Stimulated activated CD4-positive, alpha-beta T cell treated with anti-CD3 and anti-CD28 coated beads, Interleukin-15, amount 100 ng/mL, for 48 hours (primary cell): Measurements from ENCODE around the gene HSD17B8.
A peak's percentile ranks its signal among the peaks of the same experiment; 100 is the strongest.

ENCODE experiments used
- DNase-seq, 2 donors: peaks; one replicate each; pipeline ENCODE4 v3.0.0-alpha.2; 2020; ENCODE audit warnings: low read depth in 2 of 2

HSD17B8 gene

GRCh38 chr6:33191383-33192104 lies 12.9 kb upstream of the HSD17B8 start:
- no peak for DNase-seq

GRCh38 chr6:33192105-33192646 lies 12.3 kb upstream of the HSD17B8 start, which contains the start of gene COL11A2:
COL11A2 (minus strand) TSS chr6:33192467; CDS start chr6:33192240, 227 bp downstream.
- no peak for DNase-seq

GRCh38 chr6:33192671-33193602 lies 11.5 kb upstream of the HSD17B8 start:
- no peak for DNase-seq

- DNase-seq: no peak
Observed at GRCh38 chr6:33193619-33194018, 10.8 kb upstream of the HSD17B8 start.

GRCh38 chr6:33194431-33194979 lies 9.9 kb upstream of the HSD17B8 start:
- DNase-seq: no peak

GRCh38 chr6:33195304-33196165 lies 8.9 kb upstream of the HSD17B8 start:
- no peak for DNase-seq

- DNase-seq: no peak
Observed at GRCh38 chr6:33197431-33198048, 6.9 kb upstream of the HSD17B8 start.

GRCh38 chr6:33198159-33198852 lies 6.1 kb upstream of the HSD17B8 start:
- DNase-seq: no peak

GRCh38 chr6:33198853-33199436 lies 5.5 kb upstream of the HSD17B8 start:
- no peak for DNase-seq

GRCh38 chr6:33199687-33200218 lies 4.7 kb upstream of the HSD17B8 start:
- peak in 1 of 2 donors; percentile 61 for DNase-seq

GRCh38 chr6:33200219-33201146 lies 4.0 kb upstream of the HSD17B8 start, which contains the start of the genes RXRB and SLC39A7:
RXRB (minus strand) TSS chr6:33200665; CDS start chr6:33200476, 189 bp downstream.
SLC39A7 (plus strand) TSS chr6:33200867; CDS start chr6:33201246, 379 bp downstream.
- DNase-seq: peak; percentile 98 to 99

GRCh38 chr6:33201147-33201545 lies 3.3 kb upstream of the HSD17B8 start:
- DNase-seq: no peak

GRCh38 chr6:33201935-33202334 lies 2.5 kb upstream of the HSD17B8 start:
- no peak for DNase-seq

GRCh38 chr6:33202799-33203198 lies 1.7 kb upstream of the HSD17B8 start:
- DNase-seq: no peak

GRCh38 chr6:33203443-33204164 lies 851 bp upstream of the HSD17B8 start:
- DNase-seq: no peak

GRCh38 chr6:33204165-33204414 lies 365 bp upstream of the HSD17B8 start:
- no peak for DNase-seq

GRCh38 chr6:33205191-33206026 lies 954 bp downstream of the HSD17B8 start:
- peak; percentile 50 to 52 for DNase-seq
